ENCODE measurements around the gene ALDH1B1. TPM values are rescaled to one million over a fixed set of nuclear protein-coding genes. Genes with fewer than 3 reads are reported as not detected.
"Not testable (repeated sequence)": the region's sequence is repeated elsewhere in the genome, so short reads cannot be mapped to it uniquely, and the experiment has no call there.

Gene ALDH1B1
- total RNA-seq, 2 experiments from 2014 or later: 13.5 to 16.7 TPM

DNA sequence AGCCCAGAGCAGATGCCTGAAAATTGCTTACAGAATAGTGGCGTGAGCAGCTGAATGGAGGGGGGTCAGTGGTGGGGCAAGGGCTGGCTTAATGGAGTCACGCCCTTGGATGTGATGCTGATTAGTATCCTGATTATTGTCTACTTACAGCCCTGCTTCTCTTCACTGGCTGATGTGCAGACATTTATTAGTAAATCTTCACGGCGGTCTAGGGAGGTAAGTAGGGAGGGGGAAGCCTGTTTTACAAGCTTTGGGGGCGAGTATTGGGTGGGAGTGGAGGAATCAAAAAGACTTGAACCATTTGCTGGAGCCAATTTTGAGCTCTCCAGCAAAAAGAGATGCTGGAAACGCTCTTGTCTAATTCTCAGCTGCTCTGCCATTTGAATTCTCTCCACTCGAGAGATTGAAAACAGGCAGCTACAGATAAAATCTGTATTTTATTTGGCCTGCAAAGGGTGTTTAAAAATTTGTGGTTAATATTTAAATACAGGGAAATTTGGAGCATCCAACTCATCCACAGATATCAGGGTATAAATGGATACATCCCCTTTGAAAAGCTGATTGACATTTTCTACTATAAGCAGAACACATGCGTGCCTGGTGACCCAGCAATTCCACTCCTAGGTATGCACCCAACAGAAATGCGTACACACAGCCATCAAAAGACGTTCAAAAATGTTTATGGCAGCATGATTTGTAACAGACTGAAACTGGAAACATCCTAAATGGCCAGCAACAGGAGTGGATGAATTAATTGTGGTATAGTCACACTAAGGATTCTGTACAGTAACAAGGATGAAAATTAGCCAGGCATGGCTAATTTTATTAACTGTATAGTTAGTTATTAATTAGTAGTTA lies 19.5 kb upstream of the ALDH1B1 start:
- CTCF ChIA-PET: no interaction called here
- Mint-ChIP-seq H3K27ac (no peak overlapping the region), H3K4me1 (no peaks in the 10 kb centered on the region), H3K4me3 (no peak overlapping the region), H3K9me3 (ENCODE audit: low read depth) (no peaks in the 10 kb centered on the region), H3K36me3 (no peaks in the 10 kb centered on the region), H3K27me3 (peaks cover 8% of the 10 kb centered on the region)
- DNase-seq: no peak
- ATAC-seq: no peak

DNA sequence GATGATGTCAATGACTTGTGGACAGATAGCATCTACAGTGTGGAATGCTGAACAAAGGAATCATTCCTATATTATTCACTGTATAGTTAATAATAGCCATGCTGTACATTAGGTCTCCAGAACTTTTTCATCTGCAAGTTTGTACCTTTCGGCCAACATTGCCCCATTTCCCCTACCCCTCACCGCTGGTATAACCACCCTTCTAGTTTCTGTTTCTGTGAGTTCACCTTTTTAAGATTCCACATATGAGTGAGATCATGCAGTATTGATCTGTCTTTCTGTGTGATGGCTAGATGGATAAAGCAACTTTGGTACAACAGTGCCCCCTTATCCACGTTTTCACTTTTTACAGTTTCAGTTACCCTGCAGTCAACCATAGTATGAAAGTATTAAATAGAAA lies 18.8 kb upstream of the ALDH1B1 start:
- no peak for ATAC-seq
- Mint-ChIP-seq H3K4me3 (no peak overlapping the region), H3K27me3 (peaks cover 8% of the 10 kb centered on the region), H3K9me3 (ENCODE audit: low read depth) (no peaks in the 10 kb centered on the region), H3K36me3 (no peaks in the 10 kb centered on the region), H3K27ac (no peak overlapping the region), H3K4me1 (no peaks in the 10 kb centered on the region)
- DNase-seq: no peak
- CTCF ChIA-PET: no interaction called here

DNA sequence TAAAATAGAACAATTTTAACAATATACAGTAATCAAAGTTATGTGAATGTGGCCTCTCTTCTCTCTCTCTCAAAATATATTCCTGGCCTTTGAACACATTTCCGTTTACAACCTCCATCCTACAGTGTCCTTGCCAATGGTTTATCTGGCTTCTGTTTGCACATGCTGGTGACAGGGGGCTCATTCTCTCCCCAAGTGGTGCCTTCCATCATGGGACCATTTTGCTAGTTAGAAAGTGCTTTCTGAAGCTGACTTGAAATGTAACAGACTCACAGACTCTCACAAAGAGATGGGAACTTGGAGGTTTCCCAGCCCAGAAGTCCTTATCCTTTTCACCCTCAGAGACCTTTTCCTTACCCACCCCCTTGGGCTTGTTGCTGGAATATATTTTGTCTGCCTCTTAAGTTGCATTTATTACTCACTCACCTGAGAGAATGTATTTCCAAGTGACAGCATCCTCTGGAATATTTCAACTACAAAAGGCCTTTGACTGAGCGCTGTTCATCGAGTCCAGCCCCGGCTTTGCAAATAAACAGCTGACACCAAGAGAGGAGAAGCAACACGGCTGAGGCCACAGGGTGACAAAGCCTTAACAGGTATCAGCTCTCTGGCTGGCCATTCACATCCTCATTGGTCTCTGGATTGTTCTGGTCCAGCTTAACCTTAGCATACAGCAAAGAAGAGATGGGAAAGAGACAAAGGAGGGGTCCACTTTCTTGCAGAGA lies 17.5 kb upstream of the ALDH1B1 start:
- DNase-seq (no peak), ATAC-seq (no peak)
- Mint-ChIP-seq H3K27me3 (peaks cover 8% of the 10 kb centered on the region), H3K9me3 (ENCODE audit: low read depth) (no peaks in the 10 kb centered on the region), H3K36me3 (no peaks in the 10 kb centered on the region), H3K4me3 (no peak overlapping the region), H3K4me1 (no peaks in the 10 kb centered on the region), H3K27ac (no peak overlapping the region)
- CTCF ChIA-PET: interaction anchor here (0.7 kb wide), 1 partner anchor 57 kb away, joined by 3 read pairs; no protein-coding TSS in a partner anchor

DNA sequence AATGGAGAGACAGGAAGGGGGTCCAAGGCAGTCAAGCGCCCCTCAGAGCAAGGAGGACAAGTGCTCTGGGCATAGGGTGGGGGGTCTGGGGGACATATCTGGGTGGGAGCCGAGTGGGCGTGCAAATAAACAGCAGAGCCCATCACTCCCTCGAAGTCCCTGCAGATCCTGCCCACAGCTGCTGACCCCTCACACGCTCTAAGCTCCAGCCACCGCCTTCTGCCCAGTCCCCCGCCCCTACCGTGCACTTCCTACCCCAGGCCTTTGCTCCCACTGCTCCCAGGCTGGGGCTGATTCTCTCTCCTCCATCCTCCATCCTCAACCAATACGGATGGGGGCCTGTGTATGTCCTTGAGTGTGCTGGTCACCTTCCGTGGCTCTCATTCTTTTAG lies 16.9 kb upstream of the ALDH1B1 start:
- Mint-ChIP-seq H3K36me3 (no peaks in the 10 kb centered on the region), H3K4me3 (no peak overlapping the region), H3K4me1 (no peaks in the 10 kb centered on the region), H3K27me3 (peaks cover 8% of the 10 kb centered on the region), H3K27ac (no peak overlapping the region), H3K9me3 (ENCODE audit: low read depth) (no peaks in the 10 kb centered on the region)
- CTCF ChIA-PET: interaction anchor here (0.7 kb wide), 1 partner anchor 57 kb away, joined by 3 read pairs; no protein-coding TSS in a partner anchor
- ATAC-seq (no peak), DNase-seq (no peak)

DNA sequence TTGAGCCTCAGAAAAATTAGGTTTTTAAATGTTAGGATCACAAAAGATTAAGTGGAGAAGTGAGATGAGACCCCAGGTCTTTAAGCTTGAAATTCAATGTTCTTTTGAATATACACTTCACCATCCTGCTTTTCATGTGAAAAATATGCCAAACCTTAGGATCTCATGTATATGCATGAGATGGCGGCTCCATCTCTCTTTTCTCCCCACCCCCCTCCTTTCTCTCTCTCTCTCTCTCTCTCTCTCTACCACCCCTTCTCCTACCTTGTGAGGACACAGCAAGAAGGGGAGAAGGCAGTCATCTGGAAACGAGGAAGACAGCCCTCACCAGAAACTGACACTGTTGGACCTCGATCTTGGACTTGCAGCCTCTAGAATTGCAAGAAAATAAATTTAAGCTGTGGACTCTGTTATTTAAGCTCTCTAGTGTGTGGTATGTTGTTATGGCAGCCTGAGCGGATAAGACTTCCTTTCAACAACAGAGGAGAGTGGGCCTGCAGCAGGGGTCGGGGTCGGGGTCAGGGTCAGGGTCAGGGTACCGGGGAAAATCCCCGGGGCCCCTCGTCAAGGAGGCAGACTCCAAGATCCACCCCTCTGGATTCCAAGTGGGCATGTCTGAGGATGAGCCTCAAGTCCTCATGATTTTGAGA lies 16.4 kb upstream of the ALDH1B1 start:
- Mint-ChIP-seq H3K9me3 (ENCODE audit: low read depth) (no peaks in the 10 kb centered on the region), H3K4me1 (no peaks in the 10 kb centered on the region), H3K4me3 (no peak overlapping the region), H3K27ac (no peak overlapping the region), H3K27me3 (peaks cover 8% of the 10 kb centered on the region), H3K36me3 (no peaks in the 10 kb centered on the region)
- CTCF ChIA-PET: no interaction called here
- ATAC-seq: no peak
- no peak for DNase-seq

DNA sequence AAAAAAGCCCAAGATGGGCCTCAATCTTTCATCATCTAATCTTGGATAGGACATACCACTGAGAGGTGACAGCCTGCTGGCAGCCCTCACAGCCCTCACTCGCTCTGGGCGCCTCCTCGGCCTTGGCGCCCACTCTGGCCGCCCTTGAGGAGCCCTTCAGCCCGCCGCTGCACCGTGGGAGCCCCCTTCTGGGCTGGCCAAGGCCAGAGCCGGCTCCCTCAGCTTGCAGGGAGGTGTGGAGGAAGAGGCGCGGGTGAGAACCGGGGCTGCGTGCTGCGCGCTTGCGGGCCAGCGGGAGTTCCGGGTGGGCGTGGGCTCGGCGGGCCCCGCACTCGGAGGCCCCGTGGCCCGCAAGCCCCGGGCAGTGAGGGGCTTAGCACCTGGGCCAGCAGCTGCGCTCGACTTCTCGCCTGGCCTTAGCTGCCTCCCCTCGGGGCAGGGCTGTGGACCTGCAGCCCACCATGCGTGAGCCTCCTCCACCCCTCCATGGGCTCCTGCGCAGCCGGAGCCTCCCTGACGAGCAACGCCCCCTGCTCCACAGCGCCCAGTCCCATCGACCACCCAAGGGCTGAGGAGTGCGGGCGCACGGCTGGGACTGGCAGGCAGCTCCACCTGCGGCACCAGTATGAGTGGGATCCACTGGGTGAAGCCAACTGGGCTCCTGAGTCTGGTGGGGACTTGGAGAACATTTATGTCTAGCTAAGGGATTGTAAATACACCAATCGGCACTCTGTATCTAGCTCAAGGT lies 15.0 kb upstream of the ALDH1B1 start:
- H3K27me3 Mint-ChIP-seq, H3K4me3 Mint-ChIP-seq: not testable (repeated sequence)
- CTCF ChIA-PET: interaction anchor here (0.6 kb wide), 1 partner anchor 462 kb away, joined by 3 read pairs; no protein-coding TSS in a partner anchor

DNA sequence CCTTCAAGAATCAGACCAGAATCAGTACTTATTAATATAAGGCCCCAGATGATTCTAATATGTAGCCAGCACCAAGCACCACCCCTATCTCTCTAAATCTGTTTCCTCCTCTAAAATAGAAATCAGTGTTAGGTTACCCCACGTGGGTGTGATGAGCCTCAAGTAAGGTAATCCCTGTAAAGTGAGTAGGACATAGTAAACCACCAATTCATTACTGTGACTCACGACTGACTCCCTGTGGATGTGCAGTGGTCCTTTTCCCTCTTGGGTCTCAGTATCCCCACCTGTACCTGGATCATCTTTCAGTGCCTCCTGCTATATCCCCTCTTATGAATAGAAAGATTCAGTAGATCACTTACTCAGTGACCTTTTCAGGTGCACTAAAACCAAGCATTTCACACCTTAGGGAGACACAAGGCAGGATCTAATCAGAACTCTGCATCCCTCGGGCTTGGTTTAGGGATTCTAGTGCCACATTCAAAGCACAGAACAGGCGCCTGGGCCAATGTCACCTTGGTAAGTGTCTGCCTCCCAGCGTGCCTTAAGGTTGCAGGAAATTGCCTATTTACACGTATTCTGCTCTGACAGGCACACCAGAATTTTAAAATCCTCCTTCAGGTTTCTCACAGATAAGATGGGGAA lies 12.2 kb upstream of the ALDH1B1 start:
- H3K4me3 Mint-ChIP-seq: no peak overlapping the region
- H3K9me3 Mint-ChIP-seq (ENCODE audit: low read depth): peaks cover 4% of the 10 kb centered on the region
- CTCF ChIA-PET: no interaction called here
- no peak overlapping the region for H3K27ac Mint-ChIP-seq
- no peaks in the 10 kb centered on the region for H3K4me1 Mint-ChIP-seq
- ATAC-seq (no peak), DNase-seq (no peak)
- no peaks in the 10 kb centered on the region for H3K36me3 Mint-ChIP-seq
- peaks cover 7% of the 10 kb centered on the region for H3K27me3 Mint-ChIP-seq

More for the DNA sequence above, 15.0 kb upstream of the ALDH1B1 start:
- not testable (repeated sequence) for DNase-seq; H3K9me3 Mint-ChIP-seq (ENCODE audit: low read depth); H3K36me3 Mint-ChIP-seq; H3K27ac Mint-ChIP-seq; H3K4me1 Mint-ChIP-seq; ATAC-seq

DNA sequence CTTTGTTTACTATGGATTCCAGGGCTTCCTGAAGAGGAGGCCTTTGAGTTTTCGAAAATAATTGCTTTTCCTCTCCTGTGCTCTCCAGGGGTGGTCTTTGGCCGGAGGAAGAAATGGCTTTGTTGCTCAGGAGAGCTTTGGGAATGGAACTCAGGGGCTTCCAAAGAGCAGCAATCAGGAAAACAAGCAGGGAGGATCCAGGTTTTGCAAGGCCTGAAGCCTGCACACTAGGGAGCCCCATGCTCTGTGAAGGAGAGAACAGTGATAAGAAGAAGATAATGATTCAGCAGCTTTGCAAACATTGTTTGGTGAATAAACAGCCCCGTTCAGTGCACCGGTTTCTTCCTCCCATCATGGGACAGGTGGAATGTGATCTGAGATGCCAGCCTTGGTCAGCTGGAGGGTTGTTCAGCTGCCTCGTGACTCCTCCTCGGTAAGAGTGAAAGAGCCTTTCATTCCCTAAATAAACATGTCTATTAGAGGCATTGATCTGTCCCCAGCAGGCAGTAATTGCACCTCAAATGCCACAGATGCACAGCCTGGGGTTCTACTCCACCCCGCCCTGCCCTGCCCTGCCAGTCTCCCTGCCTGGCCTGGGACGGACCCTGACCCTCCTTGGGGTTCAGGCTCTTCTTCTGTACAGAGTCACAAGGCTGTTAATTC lies 11.5 kb upstream of the ALDH1B1 start:
- Mint-ChIP-seq H3K27me3 (peaks cover 7% of the 10 kb centered on the region), H3K4me1 (no peaks in the 10 kb centered on the region), H3K36me3 (no peaks in the 10 kb centered on the region), H3K4me3 (no peak overlapping the region), H3K27ac (no peak overlapping the region), H3K9me3 (ENCODE audit: low read depth) (peaks cover 4% of the 10 kb centered on the region)
- CTCF ChIA-PET: no interaction called here
- DNase-seq (no peak), ATAC-seq (no peak)

DNA sequence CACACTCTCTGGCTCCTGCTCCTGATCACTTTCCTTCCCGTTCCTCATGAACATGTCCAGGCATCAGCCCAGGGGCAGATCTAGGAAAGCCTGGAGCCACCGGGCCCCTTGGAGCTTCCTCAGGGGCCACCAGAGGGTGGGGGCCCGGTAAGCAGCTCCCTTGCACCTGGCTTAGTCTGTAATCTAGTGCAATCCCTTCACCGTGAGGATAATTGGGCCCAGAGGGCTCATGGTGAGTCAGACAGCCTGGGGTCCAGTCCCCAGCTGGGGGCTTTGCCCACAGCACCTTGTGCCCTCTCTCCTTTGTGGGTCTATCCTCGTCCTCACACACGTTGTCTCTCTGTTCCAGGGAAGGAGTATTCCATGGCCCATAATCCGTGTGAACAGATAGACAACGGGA lies 10.4 kb upstream of the ALDH1B1 start:
- CTCF ChIA-PET: no interaction called here
- Mint-ChIP-seq H3K4me3 (no peak overlapping the region), H3K27ac (no peak overlapping the region), H3K27me3 (peaks cover 7% of the 10 kb centered on the region), H3K9me3 (ENCODE audit: low read depth) (peaks cover 4% of the 10 kb centered on the region), H3K4me1 (no peaks in the 10 kb centered on the region), H3K36me3 (no peaks in the 10 kb centered on the region)
- no peak for DNase-seq
- ATAC-seq: no peak

DNA sequence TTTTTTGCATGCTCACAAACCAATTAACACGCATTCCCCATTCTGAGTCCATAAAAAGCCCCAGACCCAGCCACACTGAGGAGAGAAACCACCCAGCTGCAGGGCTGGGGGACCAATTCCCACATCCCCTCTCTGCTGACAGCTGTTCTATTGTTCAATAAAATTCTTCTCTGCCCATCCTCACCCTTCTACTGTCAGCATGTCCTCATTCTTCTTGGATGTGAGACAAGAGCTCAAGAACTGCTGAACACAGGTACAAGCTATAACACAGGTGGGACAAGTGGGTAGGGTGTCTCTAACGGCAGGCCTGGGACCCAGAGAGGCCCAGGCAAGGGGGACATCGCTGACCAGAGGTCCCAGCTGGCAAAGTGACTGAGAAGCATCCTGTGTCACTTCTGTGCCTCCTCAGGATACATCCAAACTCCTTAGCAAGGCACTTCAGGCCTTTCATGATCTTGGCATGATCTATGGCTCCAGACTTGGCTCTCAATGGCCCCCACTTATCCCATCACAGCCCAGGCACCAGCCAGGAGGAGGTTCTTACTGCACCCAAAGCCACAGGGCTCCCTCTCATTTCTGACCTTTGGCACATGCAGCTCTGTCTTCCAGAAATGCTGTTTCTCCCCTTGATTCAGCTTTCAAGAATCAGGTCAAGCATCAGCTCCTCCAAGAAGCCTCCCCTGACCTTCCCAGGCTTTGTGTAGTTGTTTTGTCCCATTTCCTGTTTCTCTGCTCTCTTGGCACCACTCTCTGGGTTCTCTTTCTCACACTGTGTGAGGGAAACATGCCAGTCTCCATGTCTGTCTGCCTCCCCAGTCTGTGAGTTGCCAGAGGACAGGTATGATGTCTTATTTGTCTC lies 7.3 kb upstream of the ALDH1B1 start:
- H3K9me3 Mint-ChIP-seq (ENCODE audit: low read depth): peaks cover 4% of the 10 kb centered on the region
- DNase-seq: no peak
- peaks cover 14% of the 10 kb centered on the region for H3K27me3 Mint-ChIP-seq
- no peak overlapping the region for H3K4me3 Mint-ChIP-seq
- ATAC-seq: no peak
- H3K4me1 Mint-ChIP-seq: no peaks in the 10 kb centered on the region
- H3K36me3 Mint-ChIP-seq: no peaks in the 10 kb centered on the region
- H3K27ac Mint-ChIP-seq: no peak overlapping the region
- CTCF ChIA-PET: no interaction called here

DNA sequence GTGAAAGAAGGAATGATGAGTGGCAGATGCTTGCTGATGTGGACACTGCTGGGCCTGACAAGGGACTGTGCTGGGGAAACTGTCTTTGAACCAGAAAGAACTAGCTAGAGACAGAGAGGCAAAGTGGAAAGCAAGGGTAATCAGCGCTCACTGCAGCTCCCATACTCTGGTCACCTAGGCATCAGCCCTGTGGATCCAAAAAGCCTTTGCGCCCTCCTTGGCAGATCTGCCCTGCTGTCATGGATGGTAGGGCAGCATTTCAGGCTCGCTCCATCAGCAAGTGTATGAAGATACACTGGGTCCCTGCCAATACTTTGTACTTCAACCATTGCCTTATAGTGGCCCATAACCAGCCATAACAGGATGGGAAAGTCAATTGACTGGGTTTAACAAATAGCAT lies 6.6 kb upstream of the ALDH1B1 start:
- Mint-ChIP-seq H3K27ac (no peak overlapping the region), H3K9me3 (ENCODE audit: low read depth) (peaks cover 4% of the 10 kb centered on the region), H3K4me3 (no peak overlapping the region), H3K4me1 (no peaks in the 10 kb centered on the region), H3K36me3 (no peaks in the 10 kb centered on the region), H3K27me3 (peaks cover 19% of the 10 kb centered on the region)
- CTCF ChIA-PET: no interaction called here
- DNase-seq: no peak
- no peak for ATAC-seq
